ENCODE results near the gene PCNP. TPM values are rescaled to one million over a fixed set of nuclear protein-coding genes. Genes with fewer than 3 reads are reported as not detected.

Gene PCNP
- total RNA-seq, 1 experiment from 2014 or later: 216 TPM

- no peak overlapping the region for H2BK20ac ChIP-seq (ENCODE audit: low read depth, low read length, poor library complexity, severe bottlenecking)
- no peak overlapping the region for H2BK120ac ChIP-seq (ENCODE audit: low read depth, low read length, poor library complexity, severe bottlenecking)
- H4K91ac ChIP-seq (ENCODE audit: insufficient read length, low read depth, low read length): no peak overlapping the region
- no peaks in the 10 kb centered on the region for H3K9me3 Mint-ChIP-seq
- no peaks in the 10 kb centered on the region for H4K20me1 ChIP-seq (ENCODE audit: control insufficient read depth, insufficient read depth, insufficient read length)
- WGBS (ENCODE audit: extremely low coverage, insufficient read length, low lambda C conversion rate): no CpG with 5 or more reads among the region's 11 CpGs
- no peak for DNase-seq
- no peak overlapping the region for H3K56ac ChIP-seq (ENCODE audit: insufficient read length, low read depth, low read length)
- no peak overlapping the region for H3K4ac ChIP-seq (ENCODE audit: low read depth, low read length)
- no peaks in the 10 kb centered on the region for H3K79me1 ChIP-seq (ENCODE audit: insufficient read depth, low read depth, low read length, poor library complexity, severe bottlenecking)
- H3K4me2 ChIP-seq (ENCODE audit: insufficient read depth, insufficient read length, low read length): no peak overlapping the region
- H2BK15ac ChIP-seq (ENCODE audit: low read depth, low read length): no peak overlapping the region
- H3K4me3 Mint-ChIP-seq: no peak overlapping the region
- no peaks in the 10 kb centered on the region for H3K4me1 ChIP-seq (ENCODE audit: insufficient read depth, low read length)
- no peaks in the 10 kb centered on the region for H3K36me3 Mint-ChIP-seq (ENCODE audit: insufficient read depth in 1 of 3, low read depth in 3 of 3)
- H3K9ac ChIP-seq (ENCODE audit: extremely low read depth, insufficient read length, low read length): no peak overlapping the region
- H2BK5ac ChIP-seq (ENCODE audit: insufficient read length, low read length): no peak overlapping the region
- no peak overlapping the region for H3K27ac Mint-ChIP-seq
- H2AFZ ChIP-seq (ENCODE audit: low read length): no peak overlapping the region
- H3K18ac ChIP-seq (ENCODE audit: insufficient read length, low read depth, low read length): no peak overlapping the region
- H2AK5ac ChIP-seq (ENCODE audit: insufficient read length, low read length): no peak overlapping the region
- H3T11ph ChIP-seq (ENCODE audit: low read length): no peak overlapping the region
- no peak for TF ChIP-seq CTCF (conservative IDR thresholded peaks at IDR 0.05)
- no peak overlapping the region for H3K23ac ChIP-seq (ENCODE audit: insufficient read length, low read depth, low read length)
- H3K27me3 ChIP-seq (ENCODE audit: insufficient read depth, low read length): no peaks in the 10 kb centered on the region
- H3K9me3 ChIP-seq (ENCODE audit: control insufficient read depth, low read depth, low read length): no peaks in the 10 kb centered on the region
- H3K4me1 Mint-ChIP-seq: peaks cover 14 to 29% of the 10 kb centered on the region in 2 experiments
- H3K27me3 Mint-ChIP-seq (ENCODE audit: low read depth): no peaks in the 10 kb centered on the region; the same call in none of the 2 replicates
- H2BK12ac ChIP-seq (ENCODE audit: insufficient read length, low read depth, low read length): no peak overlapping the region
- H4K8ac ChIP-seq (replicated peaks; ENCODE audit: insufficient read length, low read depth, low read length): no peak overlapping the region
- no peak overlapping the region for H3K14ac ChIP-seq (ENCODE audit: insufficient read depth, low read length)
- no peaks in the 10 kb centered on the region for H3K79me2 ChIP-seq (ENCODE audit: insufficient read depth, low read length)
- no peaks in the 10 kb centered on the region for H3K23me2 ChIP-seq (ENCODE audit: insufficient read length, low read depth, low read length, poor library complexity, severe bottlenecking)
- H4K5ac ChIP-seq (ENCODE audit: insufficient read length, low read depth, low read length): no peak overlapping the region
- H3K27ac ChIP-seq (ENCODE audit: insufficient read length, low read depth, low read length): no peak overlapping the region
Observed at GRCh38 chr3:101632586-101632985, 58.6 kb downstream of the PCNP start.

Data from H9 (cell line).